OCI-LY7 (cell line): ENCODE data around the gene DERL3. TPM values are rescaled to one million over a fixed set of nuclear protein-coding genes. Genes with fewer than 3 reads are reported as not detected.

Experiments
- BruUV-seq: library from RNA; stranded (reverse); fragments of 400-500 nt; replicated peaks from 2 replicates; lab custom pipeline; 2021; lab: Mats Ljungman, UMichigan
- CTCF ChIA-PET: fragments of 300-600 bp; sonication (Branson Sonifier 250); formaldehyde crosslinking; loops from one replicate; lab custom pipeline; 2022; ENCODE audit warnings: antibody characterized with exemption; ENCODE audit not compliant: unreplicated experiment; lab: Charles Lee
- POLR2A ChIA-PET: fragments of 300-600 bp; sonication (Branson Sonifier 250); formaldehyde crosslinking; loops from one replicate; lab custom pipeline; 2022; ENCODE audit warnings: antibody characterized with exemption; lab: Charles Lee
- DNase-seq: peaks from one replicate; pipeline ENCODE4 v3.0.0-alpha.2; 2015; ENCODE audit warnings: low spot score
- H2AFZ ChIP-seq: fragments of 200-600 bp; sonication (generic), shearing (Covaris generic); 2 replicates; pipeline ENCODE4 v1.6.1; 2014; ENCODE audit warnings: mild to moderate bottlenecking, antibody characterized with exemption, low read length, moderate library complexity
- H3K27ac ChIP-seq: fragments of 200-600 bp; sonication (generic); 2 replicates; pipeline ENCODE4 v1.5.1; 2014; ENCODE audit warnings: mixed run types, low read depth, mild to moderate bottlenecking, moderate library complexity, low read length, inconsistent platforms; ENCODE audit not compliant: poor library complexity, severe bottlenecking
- H3K36me3 ChIP-seq: fragments of 200-600 bp; sonication (generic); 2 replicates; pipeline ENCODE4 v1.6.1; 2014; ENCODE audit warnings: mild to moderate bottlenecking, antibody characterized with exemption, low read length, moderate library complexity, mixed read lengths; ENCODE audit not compliant: insufficient read depth
- H3K4me1 ChIP-seq: fragments of 200-600 bp; sonication (generic); 2 replicates; pipeline ENCODE4 v1.5.1; 2014; ENCODE audit warnings: mild to moderate bottlenecking, low read length; ENCODE audit not compliant: insufficient read depth, poor library complexity, severe bottlenecking
- H3K4me2 ChIP-seq: fragments of 200-600 bp; sonication (generic); 2 replicates; pipeline ENCODE4 v1.6.1; 2014; ENCODE audit warnings: mild to moderate bottlenecking, low read length
- H3K4me3 ChIP-seq: fragments of 200-600 bp; sonication (generic); 2 replicates; pipeline ENCODE4 v1.5.1; 2014; ENCODE audit warnings: mild to moderate bottlenecking, low read depth, low read length; ENCODE audit not compliant: poor library complexity, severe bottlenecking
- H3K79me2 ChIP-seq: fragments of 200-600 bp; sonication (generic); 2 replicates; pipeline ENCODE4 v1.6.1; 2016; ENCODE audit warnings: low read depth, mild to moderate bottlenecking, low read length, moderate library complexity, mixed read lengths; ENCODE audit not compliant: insufficient read depth
- H3K9me2 ChIP-seq: fragments of 200-600 bp; sonication (generic); 2 replicates; pipeline ENCODE4 v1.6.1; 2016; ENCODE audit warnings: mild to moderate bottlenecking, low read length, mixed read lengths; ENCODE audit not compliant: insufficient read depth
- H3K9me3 ChIP-seq: fragments of 200-600 bp; sonication (generic); 2 replicates; pipeline ENCODE4 v1.6.1; 2014; ENCODE audit warnings: mild to moderate bottlenecking, mixed run types, low read length, mixed read lengths
- H4K20me1 ChIP-seq: fragments of 200-600 bp; sonication (generic); 2 replicates; pipeline ENCODE4 v1.6.1; 2014; ENCODE audit warnings: mild to moderate bottlenecking, antibody characterized with exemption, low read length, moderate library complexity, mixed read lengths; ENCODE audit not compliant: insufficient read depth
- CTCF ChIP-seq: fragments of 200-600 bp; sonication (generic); conservative IDR thresholded peaks from 2 replicates; pipeline ENCODE4 v1.5.1; 2014; ENCODE audit warnings: mild to moderate bottlenecking, antibody characterized with exemption, low read length, moderate library complexity, mixed read lengths
- EZH2phosphoT487 ChIP-seq: fragments of 200-600 bp; sonication (generic); IDR thresholded peaks from 2 replicates; pipeline ENCODE4 v1.6.1; 2018; ENCODE audit warnings: low read depth, borderline replicate concordance, mild to moderate bottlenecking, mixed run types, antibody characterized with exemption, low read length, moderate library complexity, mixed read lengths
- intact Hi-C: fragments of 100-400 bp; cut with micrococcal nuclease; formaldehyde crosslinking; loops from one replicate; pipeline ENCODE4 v1.10.0; 2022; ENCODE audit not compliant: unreplicated experiment
- total RNA-seq, 2 experiments: library from RNA; depleted of rRNA in 1 of 2; stranded (reverse); fragments of >200 nt in 1 of 2; shearing (Covaris generic) in 1 of 2; gene quantifications; 2 replicates each; pipeline ENCODE4 v1.2.3, GENCODE V29; 2014 to 2022

The DERL3 gene
- total RNA-seq, 2 experiments from 2014 or later, result 44.6 to 52.1 TPM

- TF ChIP-seq EZH2phosphoT487, result no peak
- no peak for TF ChIP-seq CTCF
- Histone ChIP-seq H3K27ac (no peak overlapping the region), H3K9me2 (no peaks in the 10 kb centered on the region), H3K4me1 (peaks cover 30% of the 10 kb centered on the region), H3K9me3 (no peaks in the 10 kb centered on the region), H3K4me3 (no peak overlapping the region), H3K36me3 (peaks cover 90% of the 10 kb centered on the region), H3K4me2 (no peak overlapping the region), H4K20me1 (peaks cover 22% of the 10 kb centered on the region), H2AFZ (no peak overlapping the region), H3K79me2 (peaks cover 52% of the 10 kb centered on the region)
- POLR2A ChIA-PET, result interaction anchor here (0.6 kb wide), 1 partner anchor 55 kb away, joined by 3 read pairs; no protein-coding TSS in a partner anchor
- BruUV-seq, result no TSS peak
- intact Hi-C loops, result no loop called here
- CTCF ChIA-PET, result interaction anchor here (0.5 kb wide), 1 partner anchor 7 kb away, joined by 3 read pairs; no protein-coding TSS in a partner anchor
- no peak for DNase-seq
Measured at GRCh38 chr22:23791738-23792645, 46.8 kb downstream of the DERL3 start.

- ChIA-PET POLR2A (interaction anchor here (0.7 kb wide), 1 partner anchor 14 kb away, joined by 4 read pairs; no protein-coding TSS in a partner anchor), CTCF (interaction anchor here (0.5 kb wide), 1 partner anchor 8 kb away, joined by 3 read pairs; no protein-coding TSS in a partner anchor)
- Histone ChIP-seq H3K27ac (no peak overlapping the region), H3K9me2 (no peaks in the 10 kb centered on the region), H3K4me2 (no peak overlapping the region), H3K36me3 (peaks cover 82% of the 10 kb centered on the region), H3K9me3 (no peaks in the 10 kb centered on the region), H3K4me3 (no peak overlapping the region), H3K79me2 (peaks cover 52% of the 10 kb centered on the region), H4K20me1 (peaks cover 22% of the 10 kb centered on the region), H3K4me1 (peaks cover 36% of the 10 kb centered on the region), H2AFZ (no peak overlapping the region)
- TF ChIP-seq EZH2phosphoT487 (no peak), CTCF (no peak)
- intact Hi-C loops, result no loop called here
- no TSS peak for BruUV-seq
- no peak for DNase-seq
Measured at GRCh38 chr22:23790819-23791737, 47.7 kb downstream of the DERL3 start.
